ENCODE measurements around the gene HDHD2. TPM values are rescaled to one million over a fixed set of nuclear protein-coding genes. Genes with fewer than 3 reads are reported as not detected.

Gene HDHD2
- total and polyA plus RNA-seq, 2 of the 13 experiments (the other 11 are each of a cell fraction or from before 2014, with no cell fraction given): 10.2 to 34.7 TPM

DNA sequence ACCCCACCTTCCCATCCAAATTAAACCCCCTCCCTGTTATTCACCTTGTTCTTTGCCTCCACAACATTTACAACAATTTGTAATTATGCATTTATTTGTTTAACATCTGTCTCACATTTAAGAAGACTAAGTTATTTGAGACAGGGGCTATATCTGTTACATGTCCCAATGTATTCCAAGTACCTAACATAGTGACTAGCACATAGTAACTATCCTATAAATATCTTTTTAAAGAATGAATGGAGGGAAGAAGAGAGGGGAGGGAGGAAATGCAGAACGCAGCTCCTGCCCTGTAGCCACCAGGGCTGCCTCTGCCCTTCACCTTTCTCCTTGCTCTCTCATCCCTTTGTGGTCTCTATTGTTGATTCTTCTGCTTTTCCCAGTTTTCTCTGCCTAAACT lies 40.6 kb downstream of the HDHD2 start:
- no peak for TF ChIP-seq KDM1A (CRISPR knock-in tag; IDR thresholded peaks at IDR 0.05)
- ChIA-PET CTCF (ENCODE audit: low intra/inter-chr PET ratio, low total read pairs) (no interaction called here), POLR2A (no interaction called here)
- in situ Hi-C loops (cut with HindIII; ENCODE audit: extremely low pct_ligation_motif_present, low pct_unique_long_range_greater_than_20kb) (no loop called here), intact Hi-C loops (cut with micrococcal nuclease; ENCODE audit: unreplicated experiment) (no loop called here)
- DNase-seq (ENCODE audit: low spot score): no peak
- Histone ChIP-seq H3K27ac (ENCODE audit: extremely low read length, insufficient read depth, low read length) (no peak overlapping the region), H3K4me3 (replicated peaks in 1 of 3; ENCODE audit: insufficient read depth in 1 of 3, low read depth in 2 of 3, low read length in 3 of 3) (no peak overlapping the region), H3K27me3 (ENCODE audit: control insufficient read depth in 1 of 2, insufficient read depth in 2 of 2, low read length in 2 of 2) (no peaks in the 10 kb centered on the region), H2AFZ (ENCODE audit: low read length) (no peak overlapping the region), H3K9me3 (ENCODE audit: low read length) (no peaks in the 10 kb centered on the region), H3K36me3 (replicated peaks in 1 of 2; ENCODE audit: control insufficient read depth in 1 of 2, insufficient read depth in 2 of 2, low read length in 2 of 2) (peaks cover 8 to 58% of the 10 kb centered on the region in 2 experiments), H4K20me1 (ENCODE audit: insufficient read depth, low read length) (no peaks in the 10 kb centered on the region), H3K9ac (ENCODE audit: insufficient read depth, low read depth, low read length) (no peak overlapping the region), H3K79me2 (ENCODE audit: insufficient read depth, low read length) (no peaks in the 10 kb centered on the region), H3K4me2 (ENCODE audit: low read depth, low read length) (no peak overlapping the region), H3K4me1 (ENCODE audit: insufficient read depth, low read length) (no peaks in the 10 kb centered on the region)
- no peak for FAIRE-seq
- WGBS (ENCODE audit: low lambda C conversion rate): 95% methylated on average over 1 of the region's 1 CpG
- ATAC-seq: no peak
- no TSS peak for BruUV-seq (replicated peaks)

DNA sequence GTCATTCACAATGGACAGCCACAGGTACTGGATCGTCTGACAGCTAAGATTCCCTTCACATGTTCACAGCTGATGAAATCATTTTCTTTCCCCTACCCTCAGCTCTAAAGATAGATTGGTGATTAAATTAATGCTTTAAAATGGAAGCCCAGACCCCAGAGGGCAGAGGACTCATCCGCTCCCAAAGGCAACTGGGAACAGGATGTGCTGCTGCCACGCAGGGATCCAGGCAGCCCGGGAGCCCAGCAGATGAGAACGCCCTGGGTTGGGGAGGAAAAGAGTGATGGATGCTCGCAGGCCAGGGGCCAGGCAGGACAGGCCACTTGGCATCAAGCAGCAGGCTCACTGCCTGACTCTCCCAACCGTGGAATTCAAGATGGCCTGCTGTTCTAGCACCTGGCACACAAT lies 41.3 kb downstream of the HDHD2 start:
- ATAC-seq: no peak
- H3K4me2 ChIP-seq (ENCODE audit: low read depth, low read length): no peak overlapping the region
- no peak for DNase-seq (ENCODE audit: low spot score)
- in situ Hi-C loops (cut with HindIII; ENCODE audit: extremely low pct_ligation_motif_present, low pct_unique_long_range_greater_than_20kb) (no loop called here), intact Hi-C loops (cut with micrococcal nuclease; ENCODE audit: unreplicated experiment) (no loop called here)
- no peak for TF ChIP-seq ELF4 (CRISPR knock-in tag; IDR thresholded peaks at IDR 0.05; ENCODE audit: borderline replicate concordance)
- no peak for TF ChIP-seq ZNF879 (CRISPR knock-in tag; IDR thresholded peaks at IDR 0.05)
- no peak for TF ChIP-seq ZFP36 (IDR thresholded peaks at IDR 0.05; ENCODE audit: borderline replicate concordance, low read depth, low read length, partially characterized antibody)
- no peak for TF ChIP-seq ZBTB1 (CRISPR knock-in tag; IDR thresholded peaks at IDR 0.05; ENCODE audit: borderline replicate concordance)
- H3K79me2 ChIP-seq (ENCODE audit: insufficient read depth, low read length): no peaks in the 10 kb centered on the region
- ChIA-PET POLR2A (no interaction called here), CTCF (ENCODE audit: low intra/inter-chr PET ratio, low total read pairs) (no interaction called here)
- no peaks in the 10 kb centered on the region for H3K9me3 ChIP-seq (ENCODE audit: low read length)
- no peaks in the 10 kb centered on the region for H4K20me1 ChIP-seq (ENCODE audit: insufficient read depth, low read length)
- no peak overlapping the region for H2AFZ ChIP-seq (ENCODE audit: low read length)
- H3K9ac ChIP-seq (ENCODE audit: insufficient read depth, low read depth, low read length): no peak overlapping the region
- peaks cover 9 to 52% of the 10 kb centered on the region in 2 experiments for H3K36me3 ChIP-seq (replicated peaks in 1 of 2; ENCODE audit: control insufficient read depth in 1 of 2, insufficient read depth in 2 of 2, low read length in 2 of 2)
- WGBS (ENCODE audit: low lambda C conversion rate): over 99% methylated on average over 7 of the region's 7 CpGs
- H3K27ac ChIP-seq (ENCODE audit: extremely low read length, insufficient read depth, low read length): no peak overlapping the region
- no peaks in the 10 kb centered on the region for H3K4me1 ChIP-seq (ENCODE audit: insufficient read depth, low read length)
- H3K27me3 ChIP-seq (ENCODE audit: control insufficient read depth in 1 of 2, insufficient read depth in 2 of 2, low read length in 2 of 2): no peaks in the 10 kb centered on the region
- BruUV-seq (replicated peaks): no TSS peak
- FAIRE-seq: no peak
- no peak overlapping the region for H3K4me3 ChIP-seq (replicated peaks in 1 of 3; ENCODE audit: insufficient read depth in 1 of 3, low read depth in 2 of 3, low read length in 3 of 3)
